ENCODE results near the gene VPS37D. TPM values are rescaled to one million over a fixed set of nuclear protein-coding genes. Genes with fewer than 3 reads are reported as not detected.
"Not testable (repeated sequence)": the region's sequence is repeated elsewhere in the genome, so short reads cannot be mapped to it uniquely, and the experiment has no call there.

The VPS37D gene
- total RNA-seq, 2 donors from 2014 or later, result 0.92 to 1.2 TPM

GRCh38 chr7:73708961-73709549 lies 41.4 kb downstream of the VPS37D start:
- H3K9me3 ChIP-seq, result no peaks in the 10 kb centered on the region
- no peaks in the 10 kb centered on the region for H3K27me3 ChIP-seq (replicated peaks; ENCODE audit: insufficient read depth)
- no peak for TF ChIP-seq CTCF (IDR thresholded peaks at IDR 0.05)
- H3K4me1 ChIP-seq (ENCODE audit: control insufficient read depth in 1 of 2, low read depth in 2 of 2), result peaks cover 0 to 20% of the 10 kb centered on the region in 2 donors
- H3K27ac ChIP-seq, result no peak overlapping the region
- no peak for ATAC-seq (ENCODE audit: insufficient number of reproducible peaks, low FRiP score, low read depth)
- DNase-seq (ENCODE audit: low spot score), result no peak
- H3K36me3 ChIP-seq, result no peaks in the 10 kb centered on the region
- no peak overlapping the region for H3K4me3 ChIP-seq

GRCh38 chr7:73712773-73713172 lies 45.1 kb downstream of the VPS37D start:
- no peak for TF ChIP-seq CTCF (IDR thresholded peaks at IDR 0.05)
- Histone ChIP-seq H3K9me3 (no peaks in the 10 kb centered on the region), H3K27ac (no peak overlapping the region), H3K4me1 (ENCODE audit: control insufficient read depth in 1 of 2, low read depth in 2 of 2) (peaks cover 3 to 28% of the 10 kb centered on the region in 2 donors), H3K4me3 (no peak overlapping the region), H3K36me3 (no peaks in the 10 kb centered on the region), H3K27me3 (replicated peaks; ENCODE audit: insufficient read depth) (no peaks in the 10 kb centered on the region)
- ATAC-seq (ENCODE audit: insufficient number of reproducible peaks, low FRiP score, low read depth), result no peak
- DNase-seq (ENCODE audit: low spot score), result no peak

- DNase-seq (ENCODE audit: low spot score); H3K27me3 ChIP-seq (replicated peaks; ENCODE audit: insufficient read depth); ATAC-seq (ENCODE audit: insufficient number of reproducible peaks, low FRiP score, low read depth); H3K36me3 ChIP-seq; H3K4me3 ChIP-seq; H3K27ac ChIP-seq; H3K9me3 ChIP-seq: not testable (repeated sequence)
- H3K4me1 ChIP-seq (ENCODE audit: control insufficient read depth in 1 of 2, low read depth in 2 of 2), result peaks cover 8 to 33% of the 10 kb centered on the region in 2 donors
Measured at GRCh38 chr7:73713319-73713718, 45.7 kb downstream of the VPS37D start.

GRCh38 chr7:73715648-73716317 lies 48.2 kb downstream of the VPS37D start:
- Histone ChIP-seq H3K4me1 (ENCODE audit: control insufficient read depth in 1 of 2, low read depth in 2 of 2) (peaks cover 17 to 53% of the 10 kb centered on the region in 2 donors), H3K27ac (no peak overlapping the region)
- ATAC-seq (ENCODE audit: insufficient number of reproducible peaks, low FRiP score, low read depth), result no peak

GRCh38 chr7:73716318-73716890 lies 48.8 kb downstream of the VPS37D start:
- no peak for TF ChIP-seq CTCF (IDR thresholded peaks at IDR 0.05)
- H3K4me1 ChIP-seq (ENCODE audit: control insufficient read depth in 1 of 2, low read depth in 2 of 2), result peaks cover 17 to 59% of the 10 kb centered on the region in 2 donors
- H3K9me3 ChIP-seq, result no peaks in the 10 kb centered on the region
- no peaks in the 10 kb centered on the region for H3K36me3 ChIP-seq
- H3K27ac ChIP-seq, result no peak overlapping the region
- H3K4me3 ChIP-seq, result no peak overlapping the region
- no peak for DNase-seq (ENCODE audit: low spot score)
- H3K27me3 ChIP-seq (replicated peaks; ENCODE audit: insufficient read depth), result no peaks in the 10 kb centered on the region
- no peak for ATAC-seq (ENCODE audit: insufficient number of reproducible peaks, low FRiP score, low read depth)

More at GRCh38 chr7:73715648-73716317, 48.2 kb downstream of the VPS37D start:
- DNase-seq (ENCODE audit: low spot score), result no peak
- Histone ChIP-seq H3K36me3 (no peaks in the 10 kb centered on the region), H3K4me3 (no peak overlapping the region), H3K27me3 (replicated peaks; ENCODE audit: insufficient read depth) (no peaks in the 10 kb centered on the region), H3K9me3 (no peaks in the 10 kb centered on the region)
- TF ChIP-seq CTCF (IDR thresholded peaks at IDR 0.05), result no peak

Measured in thoracic aorta (tissue), 2 donors.